Astrocyte of the spinal cord (primary cell): ENCODE results near the gene PKHD1.
"Not testable (repeated sequence)": the region's sequence is repeated elsewhere in the genome, so short reads cannot be mapped to it uniquely, and the experiment has no call there.

ENCODE experiments used
- DNase-seq: peaks from one replicate; pipeline ENCODE4 v3.0.0; 2011; ENCODE audit warnings: low read depth, low spot score
- H3K4me3 ChIP-seq: 2 replicates; pipeline ENCODE4 v1.5.1; 2011; ENCODE audit warnings: low read depth, mild to moderate bottlenecking, low read length, moderate library complexity
- CTCF ChIP-seq: IDR thresholded peaks from 2 replicates; pipeline ENCODE4 v1.5.1; 2012; ENCODE audit warnings: low read depth, mild to moderate bottlenecking, low read length, inconsistent platforms
- in situ Hi-C: cut with HindIII; loops from 2 replicates; pipeline ENCODE4 v1.10.0; 2017; ENCODE audit warnings: low sequenced_read_pairs

Gene PKHD1

GRCh38 chr6:51934098-51934497 is 153.3 kb downstream of the PKHD1 start:
- DNase-seq = no peak
- in situ Hi-C loops = no loop called here
- no peak overlapping the region for H3K4me3 ChIP-seq
- TF ChIP-seq CTCF = no peak

GRCh38 chr6:51932956-51933355 is 154.5 kb downstream of the PKHD1 start:
- H3K4me3 ChIP-seq = no peak overlapping the region
- no peak for DNase-seq
- in situ Hi-C loops = no loop called here
- TF ChIP-seq CTCF = no peak

GRCh38 chr6:51930602-51931001 is 156.8 kb downstream of the PKHD1 start:
- no peak for DNase-seq
- in situ Hi-C loops = no loop called here
- no peak overlapping the region for H3K4me3 ChIP-seq
- no peak for TF ChIP-seq CTCF

- no peak overlapping the region for H3K4me3 ChIP-seq
- in situ Hi-C loops = no loop called here
- no peak for DNase-seq
- no peak for TF ChIP-seq CTCF
Measured at GRCh38 chr6:51929934-51930574, 157.4 kb downstream of the PKHD1 start.

GRCh38 chr6:51928320-51928719 is 159.1 kb downstream of the PKHD1 start:
- in situ Hi-C loops = no loop called here
- TF ChIP-seq CTCF = no peak

GRCh38 chr6:51927450-51927849 is 160.0 kb downstream of the PKHD1 start:
- in situ Hi-C loops = no loop called here
- no peak overlapping the region for H3K4me3 ChIP-seq
- TF ChIP-seq CTCF = no peak
- DNase-seq = no peak

More at GRCh38 chr6:51928320-51928719, 159.1 kb downstream of the PKHD1 start:
- no peak for DNase-seq
- H3K4me3 ChIP-seq = no peak overlapping the region

GRCh38 chr6:51926125-51926524 is 161.3 kb downstream of the PKHD1 start:
- no peak overlapping the region for H3K4me3 ChIP-seq
- no peak for DNase-seq
- no peak for TF ChIP-seq CTCF
- in situ Hi-C loops = no loop called here

GRCh38 chr6:51922479-51922878 is 164.9 kb downstream of the PKHD1 start:
- DNase-seq, in situ Hi-C loops, H3K4me3 ChIP-seq: not testable (repeated sequence)

- H3K4me3 ChIP-seq, in situ Hi-C loops, DNase-seq: not testable (repeated sequence)
Measured at GRCh38 chr6:51918347-51918746, 169.1 kb downstream of the PKHD1 start.
